HG02973 (cell line): Measurements from ENCODE around the gene NFKB1.

Experiments used
- ATAC-seq: cut with Tn5 transposase; IDR thresholded peaks from one replicate; pipeline ENCODE4 v1.9.1; 2021; ENCODE audit warnings: moderate library complexity; ENCODE audit not compliant: unreplicated experiment

The NFKB1 gene

GRCh38 chr4:102623622-102624021, 122.5 kb downstream of the NFKB1 start:
- ATAC-seq, result no peak

- ATAC-seq, result no peak
Observed at GRCh38 chr4:102624505-102624904, 123.3 kb downstream of the NFKB1 start.

- peak; percentile 93 for ATAC-seq
Observed at GRCh38 chr4:102625232-102625930, 124.2 kb downstream of the NFKB1 start.

- ATAC-seq, result peak; percentile 37
Observed at GRCh38 chr4:102627831-102628523, 126.8 kb downstream of the NFKB1 start.

GRCh38 chr4:102629673-102630072, 128.5 kb downstream of the NFKB1 start:
- no peak for ATAC-seq

GRCh38 chr4:102631616-102632015, 130.5 kb downstream of the NFKB1 start:
- no peak for ATAC-seq

GRCh38 chr4:102632241-102633065, 131.3 kb downstream of the NFKB1 start:
- no peak for ATAC-seq

GRCh38 chr4:102633100-102633499, 131.9 kb downstream of the NFKB1 start:
- ATAC-seq, result no peak

GRCh38 chr4:102637391-102637790, 136.2 kb downstream of the NFKB1 start:
- ATAC-seq, result no peak

GRCh38 chr4:102638621-102639020, 137.5 kb downstream of the NFKB1 start:
- ATAC-seq, result no peak

GRCh38 chr4:102639598-102639997, 138.4 kb downstream of the NFKB1 start:
- no peak for ATAC-seq

- ATAC-seq, result no peak
Observed at GRCh38 chr4:102640669-102641068, 139.5 kb downstream of the NFKB1 start.

- no peak for ATAC-seq
Observed at GRCh38 chr4:102641793-102642192, 140.6 kb downstream of the NFKB1 start.

- no peak for ATAC-seq
Observed at GRCh38 chr4:102642631-102643298, 141.6 kb downstream of the NFKB1 start.

- ATAC-seq, result no peak
Observed at GRCh38 chr4:102647117-102647516, 146.0 kb downstream of the NFKB1 start.

- no peak for ATAC-seq
Observed at GRCh38 chr4:102657206-102657605, 156.0 kb downstream of the NFKB1 start.

GRCh38 chr4:102663073-102663472, 161.9 kb downstream of the NFKB1 start:
- no peak for ATAC-seq

GRCh38 chr4:102665527-102665926, 164.4 kb downstream of the NFKB1 start:
- ATAC-seq, result no peak
